ENCODE results near the gene NR4A3. TPM values are rescaled to one million over a fixed set of nuclear protein-coding genes. Genes with fewer than 3 reads are reported as not detected.

Gene NR4A3
- total RNA-seq, 8 experiments from 2014 or later, result 0.92 to 23.1 (median 1.6) TPM

DNA sequence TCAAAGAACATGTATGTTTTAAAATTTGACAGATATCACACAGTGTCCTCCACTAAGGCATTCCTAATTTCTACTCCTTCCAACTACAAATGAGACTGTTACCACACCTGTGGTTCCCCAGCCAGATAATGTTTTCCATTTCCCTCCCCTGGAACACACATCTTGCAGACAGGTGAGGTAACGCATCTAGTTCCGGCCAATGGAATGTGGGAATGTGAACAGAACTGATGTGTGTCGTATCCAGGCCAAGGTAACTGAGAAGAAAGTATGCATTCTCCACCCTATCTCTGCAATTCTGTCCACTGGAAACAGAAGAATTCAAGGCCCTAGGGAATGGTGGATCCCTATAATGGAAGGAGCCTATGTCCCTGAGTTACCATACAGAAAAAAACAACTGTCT lies 19.9 kb upstream of the NR4A3 start:
- no peak for ATAC-seq (replicated peaks in 6 of 8)
- Histone ChIP-seq H3K27ac (no peak overlapping the region), H3K4me3 (no peak overlapping the region), H3K4me1 (replicated peaks in 1 of 2) (no peaks in the 10 kb centered on the region)
- in situ Hi-C loops (cut with MboI; ENCODE audit: low pct_unique_long_range_greater_than_20kb in 2 of 9, low sequenced_read_pairs in 9 of 9, unreplicated experiment in 9 of 9), result loop anchor here in 3 of 9 experiments (25.0 kb wide), 4 partner anchors 511 to 614 kb away; no protein-coding TSS in a partner anchor
- WGBS, 10 experiments, result 79 to 100% (median 94%) methylated on average over 1 to 3 of the region's 3 CpGs; no CpG with 5 or more reads in 3 of the 10 experiments

DNA sequence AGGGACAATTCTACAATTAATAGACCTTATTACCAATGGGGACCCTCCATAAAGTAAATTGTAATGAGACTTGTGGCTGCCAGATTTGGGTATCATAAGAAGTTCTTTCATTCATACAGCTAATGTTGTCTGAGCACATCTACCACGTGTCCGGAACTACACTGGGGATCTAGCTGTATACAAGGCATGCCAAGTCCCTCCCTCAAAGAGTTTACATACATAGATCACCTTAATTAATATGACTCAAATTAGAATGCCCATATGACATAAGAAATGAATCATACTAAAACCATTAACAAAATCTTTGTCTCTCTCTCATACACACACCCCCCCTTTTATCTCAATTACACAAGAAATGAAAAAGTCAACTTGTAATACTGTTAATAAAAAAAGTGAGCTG lies 18.0 kb upstream of the NR4A3 start:
- ATAC-seq (replicated peaks in 6 of 8), result no peak
- Histone ChIP-seq H3K27ac (no peak overlapping the region), H3K4me3 (no peak overlapping the region), H3K4me1 (replicated peaks in 1 of 2) (no peaks in the 10 kb centered on the region)
- WGBS, 10 experiments, result 80 to 100% (median 89%) methylated on average over 1 to 2 of the region's 2 CpGs; no CpG with 5 or more reads in 2 of the 10 experiments
- in situ Hi-C loops (cut with MboI; ENCODE audit: low pct_unique_long_range_greater_than_20kb in 2 of 9, low sequenced_read_pairs in 9 of 9, unreplicated experiment in 9 of 9), result loop anchor here in 3 of 9 experiments (25.0 kb wide), 4 partner anchors 509 to 616 kb away; no protein-coding TSS in a partner anchor

DNA sequence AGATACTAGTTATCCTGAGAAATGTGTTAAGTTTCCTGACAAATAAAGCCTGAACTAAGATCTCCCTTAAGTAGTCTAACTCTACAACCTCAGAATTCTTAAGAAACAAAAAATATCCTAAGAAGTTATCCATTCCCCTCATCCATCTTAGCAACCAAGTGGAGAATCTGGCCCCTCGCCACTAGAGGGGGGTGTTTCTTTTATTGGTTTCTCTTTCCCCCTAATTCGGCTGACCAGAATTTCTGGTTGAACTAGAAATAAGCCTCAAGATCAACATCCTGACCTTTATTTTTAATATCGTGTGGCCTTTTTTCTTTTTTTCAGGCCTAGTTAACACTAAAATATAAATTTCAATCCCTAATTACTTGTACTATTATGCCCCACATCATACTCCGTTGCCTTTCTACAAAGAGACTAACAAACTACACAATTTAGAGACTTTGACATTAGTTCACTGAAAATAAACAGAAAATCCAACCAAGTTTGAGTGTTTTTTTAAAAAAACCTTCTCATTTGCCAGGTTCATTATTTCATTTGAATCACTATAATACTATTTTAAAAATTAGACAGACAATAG lies 14.3 kb upstream of the NR4A3 start:
- in situ Hi-C loops (cut with MboI; ENCODE audit: low pct_unique_long_range_greater_than_20kb in 2 of 9, low sequenced_read_pairs in 9 of 9, unreplicated experiment in 9 of 9), result loop anchor here in 3 of 9 experiments (25.0 kb wide), 4 partner anchors 505 to 620 kb away; no protein-coding TSS in a partner anchor
- ATAC-seq (replicated peaks in 6 of 8), result peak in 3 of 8 experiments; percentile 56 to 78 (median 63)
- no peak overlapping the region for H3K27ac ChIP-seq

DNA sequence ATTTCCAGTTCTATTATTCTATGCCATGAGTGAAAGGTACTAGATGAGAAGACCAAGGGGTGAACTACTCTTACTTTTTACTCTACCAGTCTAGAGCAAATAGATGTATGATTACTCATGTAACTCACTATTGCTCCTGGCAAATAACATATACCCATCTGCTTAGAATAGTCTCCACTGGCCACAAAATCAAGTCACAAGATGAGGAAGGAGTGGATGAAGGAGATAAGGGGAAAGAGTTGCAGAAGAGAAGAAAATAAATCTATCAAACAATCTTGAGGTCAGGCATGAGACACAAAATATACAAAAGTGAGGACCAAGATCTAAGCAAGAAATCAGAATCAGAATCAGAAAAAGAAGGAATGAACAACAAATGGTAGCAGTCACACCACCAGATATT lies 13.7 kb upstream of the NR4A3 start:
- no peaks in the 10 kb centered on the region for H3K4me1 ChIP-seq (replicated peaks in 1 of 2)
- H3K4me3 ChIP-seq, result no peak overlapping the region
- H3K27ac ChIP-seq, result no peak overlapping the region
- in situ Hi-C loops (cut with MboI; ENCODE audit: low pct_unique_long_range_greater_than_20kb in 2 of 9, low sequenced_read_pairs in 9 of 9, unreplicated experiment in 9 of 9), result loop anchor here in 3 of 9 experiments (25.0 kb wide), 4 partner anchors 504 to 621 kb away; no protein-coding TSS in a partner anchor
- ATAC-seq (replicated peaks in 6 of 8), result no peak

More for the DNA sequence above, 14.3 kb upstream of the NR4A3 start:
- no peaks in the 10 kb centered on the region for H3K4me1 ChIP-seq (replicated peaks in 1 of 2)
- no peak overlapping the region for H3K4me3 ChIP-seq
- 0 to 81% (median 57%) methylated on average over 1 to 4 of the region's 4 CpGs for WGBS, 10 experiments

DNA sequence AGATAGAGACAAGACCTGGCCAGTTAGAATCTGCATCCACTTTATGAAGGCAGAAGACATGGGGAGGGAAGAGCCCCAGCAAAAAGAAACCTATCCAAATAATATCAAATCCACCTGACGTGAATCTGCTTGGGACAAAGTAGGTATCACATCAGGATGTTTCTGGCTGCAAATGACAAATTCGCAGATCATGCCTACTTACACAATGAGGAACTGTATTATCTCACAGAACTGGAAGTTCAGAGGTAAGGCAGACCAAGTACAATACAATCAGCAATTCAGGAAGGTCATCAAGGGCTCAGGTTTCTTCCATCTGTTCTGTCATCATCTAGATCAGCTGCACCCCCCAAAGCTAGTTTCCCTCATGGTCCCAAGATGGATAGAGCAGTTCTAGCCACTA lies 13.2 kb upstream of the NR4A3 start:
- WGBS, 10 experiments, result 80 to 100% (median 97%) methylated on average over 1 to 2 of the region's 2 CpGs; no CpG with 5 or more reads in 2 of the 10 experiments
- ATAC-seq (replicated peaks in 6 of 8), result no peak
- in situ Hi-C loops (cut with MboI; ENCODE audit: low pct_unique_long_range_greater_than_20kb in 2 of 9, low sequenced_read_pairs in 9 of 9, unreplicated experiment in 9 of 9), result loop anchor here in 3 of 9 experiments (25.0 kb wide), 4 partner anchors 504 to 621 kb away; no protein-coding TSS in a partner anchor
- no peaks in the 10 kb centered on the region for H3K4me1 ChIP-seq (replicated peaks in 1 of 2)
- H3K27ac ChIP-seq, result no peak overlapping the region
- no peak overlapping the region for H3K4me3 ChIP-seq

DNA sequence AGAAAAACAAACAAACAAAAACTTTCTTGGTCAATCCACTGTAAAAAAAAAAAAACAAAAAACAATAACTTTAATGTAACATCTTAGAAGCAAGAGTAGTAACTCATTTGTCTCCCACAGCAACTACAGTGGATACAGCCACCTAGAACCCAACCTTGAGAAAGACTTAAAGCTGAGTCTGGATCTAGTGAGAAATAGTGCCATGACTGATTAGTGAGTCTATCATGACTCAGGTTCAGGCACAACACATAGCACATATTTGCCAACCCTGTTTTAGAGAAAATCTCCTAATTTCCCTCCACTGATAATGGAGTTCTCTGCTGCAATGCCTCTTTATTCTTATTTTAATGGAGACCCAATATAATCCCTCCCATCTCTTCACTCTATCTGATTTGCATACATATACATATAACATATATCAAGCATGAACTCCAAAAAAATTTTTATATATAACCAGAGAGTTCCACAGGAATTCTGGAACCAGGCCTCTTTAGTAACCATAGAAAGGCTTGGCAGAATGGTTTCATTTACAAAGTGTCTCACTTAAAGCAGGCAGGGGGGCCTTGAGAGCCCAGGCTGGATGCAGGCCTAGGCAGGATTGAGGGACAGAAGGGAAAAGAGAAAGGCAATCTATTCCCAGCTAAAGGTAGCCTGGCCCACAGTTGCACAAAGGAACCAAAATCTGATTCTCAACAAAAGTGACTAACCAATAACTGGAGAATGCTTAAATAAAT lies 11.9 kb upstream of the NR4A3 start:
- Histone ChIP-seq H3K4me3 (no peak overlapping the region), H3K4me1 (replicated peaks in 1 of 2) (no peaks in the 10 kb centered on the region), H3K27ac (no peak overlapping the region)
- ATAC-seq (replicated peaks in 6 of 8), result peak in 1 of 8 experiments; percentile 58
- in situ Hi-C loops (cut with MboI; ENCODE audit: low pct_unique_long_range_greater_than_20kb in 2 of 9, low sequenced_read_pairs in 9 of 9, unreplicated experiment in 9 of 9), result loop anchor here in 3 of 9 experiments (25.0 kb wide), 4 partner anchors 503 to 622 kb away; no protein-coding TSS in a partner anchor

DNA sequence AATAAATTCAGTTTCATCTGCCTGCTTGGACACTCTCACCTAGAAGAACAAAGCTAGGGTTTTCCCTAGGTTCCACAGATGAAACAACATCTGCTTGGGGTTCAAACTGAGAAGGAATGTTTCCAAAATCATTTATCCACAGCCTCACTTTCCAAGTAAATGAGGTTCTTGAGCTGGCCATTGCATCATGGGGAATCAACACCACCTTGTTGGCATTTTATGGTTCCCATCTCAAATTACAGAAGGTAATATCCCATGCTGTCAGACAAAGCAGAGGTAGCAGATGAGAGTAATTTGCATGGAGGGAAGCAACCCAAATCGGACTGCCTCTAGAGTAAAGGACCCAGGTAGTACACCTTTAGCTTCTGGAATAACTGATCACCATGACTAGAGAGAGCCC lies 10.5 kb upstream of the NR4A3 start:
- ATAC-seq (replicated peaks in 6 of 8), result no peak
- H3K4me1 ChIP-seq (replicated peaks in 1 of 2), result no peaks in the 10 kb centered on the region
- H3K27ac ChIP-seq, result no peak overlapping the region
- no peak overlapping the region for H3K4me3 ChIP-seq
- in situ Hi-C loops (cut with MboI; ENCODE audit: low pct_unique_long_range_greater_than_20kb in 2 of 9, low sequenced_read_pairs in 9 of 9, unreplicated experiment in 9 of 9), result loop anchor here in 3 of 9 experiments (25.0 kb wide), 4 partner anchors 501 to 624 kb away; no protein-coding TSS in a partner anchor
- 0% methylated on average over 1 of the region's 1 CpG; no CpG with 5 or more reads in 4 of the 10 experiments for WGBS, 10 experiments

DNA sequence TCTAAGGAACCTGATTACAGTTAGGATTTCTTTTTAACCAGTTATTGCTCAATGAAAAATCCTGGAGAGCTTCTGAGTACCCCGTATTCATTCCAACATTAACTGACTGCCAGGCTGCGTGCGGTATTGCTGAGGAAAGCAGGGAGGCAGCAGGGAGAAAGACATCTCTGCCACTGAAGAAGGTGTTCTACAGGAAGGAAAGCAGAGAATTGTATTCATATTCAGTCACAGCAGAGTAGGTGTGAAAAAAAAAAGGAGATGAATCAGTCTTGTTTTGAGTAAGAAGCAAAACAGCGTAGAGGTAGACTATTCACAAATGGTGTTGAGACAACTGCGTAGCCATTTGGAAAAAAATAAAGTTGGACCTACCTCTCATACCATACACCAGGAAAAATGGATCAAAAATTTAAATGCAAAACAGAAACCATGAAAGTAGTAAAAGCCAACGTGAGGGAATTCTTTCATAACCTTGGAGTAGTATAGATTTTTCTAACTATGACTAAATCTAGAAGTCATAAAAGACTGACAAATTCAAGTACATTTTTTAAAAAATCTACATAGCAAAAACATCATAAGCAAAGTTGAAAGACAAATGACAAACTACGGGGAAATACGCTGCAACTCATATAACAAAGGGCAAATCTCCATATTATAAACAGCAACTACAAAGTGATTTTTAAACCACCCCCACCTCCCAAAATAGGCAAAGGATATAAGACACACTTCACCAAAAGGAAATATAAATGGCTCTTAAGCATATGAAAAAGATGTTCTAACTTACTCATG lies 9.9 kb upstream of the NR4A3 start:
- H3K27ac ChIP-seq, result no peak overlapping the region
- no peaks in the 10 kb centered on the region for H3K4me1 ChIP-seq (replicated peaks in 1 of 2)
- in situ Hi-C loops (cut with MboI; ENCODE audit: low pct_unique_long_range_greater_than_20kb in 2 of 9, low sequenced_read_pairs in 9 of 9, unreplicated experiment in 9 of 9), result loop anchor here in 3 of 9 experiments (25.0 kb wide), 4 partner anchors 501 to 624 kb away; no protein-coding TSS in a partner anchor
- 83 to 100% (median 92%) methylated on average over 2 to 8 of the region's 8 CpGs for WGBS, 10 experiments
- no peak for ATAC-seq (replicated peaks in 6 of 8)
- no peak overlapping the region for H3K4me3 ChIP-seq

DNA sequence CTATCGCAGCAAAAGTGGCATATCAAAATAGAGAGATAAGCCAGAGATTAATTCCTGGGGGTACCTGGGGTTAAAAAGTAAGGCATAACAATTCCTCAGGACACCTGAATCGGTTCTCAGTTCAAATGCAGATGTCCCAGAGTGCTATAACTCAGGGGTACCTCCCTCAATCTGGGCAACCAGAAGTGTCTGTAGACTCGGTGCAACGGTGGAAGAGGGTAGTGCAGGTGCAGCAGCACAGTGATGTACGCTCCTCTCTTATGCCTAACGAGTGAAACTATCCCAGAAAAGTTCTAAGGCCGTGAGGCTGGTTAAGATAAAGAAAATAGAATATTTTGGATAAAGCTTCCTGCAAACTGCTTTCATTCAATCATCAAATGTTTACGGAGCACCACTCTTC lies 7.9 kb upstream of the NR4A3 start:
- H3K4me1 ChIP-seq (replicated peaks in 1 of 2), result peaks cover 0 to 6% of the 10 kb centered on the region in 2 donors
- WGBS, 10 experiments, result 20 to 100% (median 86%) methylated on average over 1 to 8 of the region's 8 CpGs
- H3K4me3 ChIP-seq, result no peak overlapping the region
- in situ Hi-C loops (cut with MboI; ENCODE audit: low pct_unique_long_range_greater_than_20kb in 2 of 9, low sequenced_read_pairs in 9 of 9, unreplicated experiment in 9 of 9), result loop anchor here in 3 of 9 experiments (25.0 kb wide), 4 partner anchors 499 to 626 kb away; no protein-coding TSS in a partner anchor
- ATAC-seq (replicated peaks in 6 of 8), result no peak
- H3K27ac ChIP-seq, result no peak overlapping the region

DNA sequence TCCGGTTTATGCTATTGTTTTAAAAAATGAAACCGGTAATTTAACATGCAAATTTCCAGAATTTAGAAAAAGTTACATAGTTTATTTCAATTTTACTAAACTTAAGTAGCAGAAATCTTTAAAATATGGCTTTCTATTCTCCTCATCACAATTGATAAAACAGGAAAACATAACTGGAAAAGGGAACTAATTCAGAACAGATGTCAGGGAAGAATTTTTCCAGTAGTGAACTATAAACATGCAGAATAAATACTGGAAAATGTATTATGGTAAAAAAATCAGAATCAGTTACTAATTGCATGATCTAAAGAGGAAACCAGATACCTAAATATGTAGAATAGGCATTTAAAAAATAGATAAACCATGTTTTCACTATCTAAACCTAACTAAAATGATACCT lies 7.3 kb upstream of the NR4A3 start:
- Histone ChIP-seq H3K4me3 (no peak overlapping the region), H3K4me1 (replicated peaks in 1 of 2) (peaks cover 0 to 6% of the 10 kb centered on the region in 2 donors), H3K27ac (no peak overlapping the region)
- in situ Hi-C loops (cut with MboI; ENCODE audit: low pct_unique_long_range_greater_than_20kb in 2 of 9, low sequenced_read_pairs in 9 of 9, unreplicated experiment in 9 of 9), result loop anchor here in 3 of 9 experiments (25.0 kb wide), 4 partner anchors 498 to 627 kb away; no protein-coding TSS in a partner anchor
- ATAC-seq (replicated peaks in 6 of 8), result no peak
- WGBS, 10 experiments, result 56 to 100% (median 93%) methylated on average over 1 to 2 of the region's 2 CpGs; no CpG with 5 or more reads in 2 of the 10 experiments

DNA sequence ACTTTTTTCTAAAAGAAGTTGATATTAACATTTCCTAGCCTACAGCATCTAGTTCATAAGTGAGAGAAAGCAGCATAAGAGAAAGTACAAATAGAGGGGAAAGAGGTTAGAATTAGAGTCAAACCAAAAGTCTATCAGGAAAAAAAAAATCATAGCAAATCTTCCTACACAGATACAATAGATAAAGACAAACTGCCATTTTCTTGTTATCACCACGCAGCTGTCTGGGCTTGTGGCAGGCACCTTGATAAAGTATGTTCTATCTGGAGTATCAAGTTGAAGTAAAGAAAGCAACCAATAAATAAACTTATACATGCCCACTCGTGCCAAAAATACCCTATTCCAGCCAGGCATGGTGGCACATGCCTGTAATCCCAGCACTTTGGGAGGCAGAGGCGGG lies 5.3 kb upstream of the NR4A3 start:
- no peak overlapping the region for H3K27ac ChIP-seq
- 33 to 100% (median 92%) methylated on average over 1 to 3 of the region's 3 CpGs; no CpG with 5 or more reads in 3 of the 10 experiments for WGBS, 10 experiments
- no peak for ATAC-seq (replicated peaks in 6 of 8)
- no peak overlapping the region for H3K4me3 ChIP-seq
- H3K4me1 ChIP-seq (replicated peaks in 1 of 2), result peaks cover 0 to 6% of the 10 kb centered on the region in 2 donors
- in situ Hi-C loops (cut with MboI; ENCODE audit: low pct_unique_long_range_greater_than_20kb in 2 of 9, low sequenced_read_pairs in 9 of 9, unreplicated experiment in 9 of 9), result loop anchor here in 3 of 9 experiments (25.0 kb wide), 4 partner anchors 496 to 629 kb away; no protein-coding TSS in a partner anchor

DNA sequence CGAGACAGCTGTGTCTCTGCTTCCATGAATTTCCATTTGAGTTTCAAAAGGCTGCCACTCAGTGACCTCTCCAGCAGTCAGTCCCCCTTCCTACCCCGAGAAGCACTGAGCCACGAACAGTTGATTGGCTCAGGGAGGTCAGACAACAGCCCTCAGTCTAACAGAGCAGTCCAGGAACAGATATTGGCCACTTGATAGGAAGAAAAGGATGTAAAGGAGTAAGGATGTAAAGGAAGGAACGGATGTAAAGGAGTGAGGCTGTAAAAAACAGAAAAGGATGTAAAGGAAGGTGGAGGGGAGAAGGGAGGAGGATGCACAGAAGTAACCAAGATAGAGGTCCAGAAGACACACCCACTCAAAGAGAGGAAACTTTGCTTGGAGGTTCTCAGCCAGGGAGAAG lies 3.2 kb upstream of the NR4A3 start:
- WGBS, 10 experiments, result 0 to 100% (median 14%) methylated on average over 2 to 4 of the region's 4 CpGs; no CpG with 5 or more reads in 1 of the 10 experiments
- H3K4me3 ChIP-seq, result peak overlapping the region; percentile 56 to 91 (median 83)
- H3K4me1 ChIP-seq (replicated peaks in 1 of 2), result peaks cover 0 to 6% of the 10 kb centered on the region in 2 donors
- no peak for ATAC-seq (replicated peaks in 6 of 8)
- in situ Hi-C loops (cut with MboI; ENCODE audit: low pct_unique_long_range_greater_than_20kb in 2 of 9, low sequenced_read_pairs in 9 of 9, unreplicated experiment in 9 of 9), result loop anchor here in 3 of 9 experiments (25.0 kb wide), 4 partner anchors 494 to 631 kb away; no protein-coding TSS in a partner anchor
- no peak overlapping the region for H3K27ac ChIP-seq
